ENCODE results near the gene RFWD3.

DNA sequence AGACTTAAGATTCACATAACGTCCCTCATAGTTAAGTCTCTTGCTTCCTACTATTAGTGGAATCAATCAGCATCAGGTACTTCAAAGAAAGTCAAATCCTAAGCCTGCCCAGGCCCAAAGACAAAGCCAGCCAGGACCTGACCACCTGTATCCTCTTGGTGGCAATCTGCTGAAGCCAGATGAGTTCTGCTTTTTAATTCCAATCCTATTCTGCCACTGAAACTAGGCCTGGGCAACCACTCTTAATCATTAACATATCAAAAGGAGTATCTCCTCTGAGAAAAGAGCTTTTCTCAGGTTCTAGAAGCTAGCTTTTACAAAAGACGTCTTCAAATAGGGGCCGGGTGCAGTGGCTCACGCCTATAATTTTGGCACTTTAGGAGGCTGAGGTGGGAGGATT, 44.7 kb downstream of the RFWD3 start:
- TF ChIP-seq ZNF274 (IDR thresholded peaks at IDR 0.05; ENCODE audit: low read depth, low read length) = no peak
- no peak for TF ChIP-seq YY1 (IDR thresholded peaks at IDR 0.05; ENCODE audit: insufficient read depth, insufficient read length)
- TF ChIP-seq SUZ12 (IDR thresholded peaks at IDR 0.05; ENCODE audit: extremely low read depth, insufficient read depth, insufficient read length) = no peak
